NCI-H2107 treated with DMSO at 0.1 percent for 48 hours (cell line): ENCODE results near the gene TELO2.

Experiments
- DNase-seq: peaks from one replicate; lab custom pipeline; 2025; ENCODE audit not compliant: unreplicated experiment; lab: John Stamatoyannopoulos, UW

The TELO2 gene

DNA sequence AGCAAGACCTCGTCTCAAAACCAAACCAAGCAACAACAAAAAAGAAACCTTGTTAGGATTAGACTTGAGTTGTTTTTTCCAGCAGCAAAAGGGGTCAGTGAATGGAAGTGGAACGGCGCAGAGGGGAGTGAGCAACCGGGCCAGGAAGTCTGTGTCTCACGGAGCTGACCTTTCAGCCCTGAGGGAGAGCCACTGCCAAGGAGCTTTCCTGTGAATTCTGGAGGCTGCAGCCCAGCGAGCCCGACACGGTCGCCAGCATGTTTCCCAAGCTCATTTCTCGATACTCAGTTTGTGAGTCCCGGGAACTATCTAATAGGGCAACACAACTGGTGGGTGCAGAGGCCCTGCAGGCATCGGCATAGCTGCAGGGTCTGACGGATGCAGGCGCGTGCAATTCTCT is 19.6 kb downstream of the TELO2 start:
- DNase-seq, result no peak

DNA sequence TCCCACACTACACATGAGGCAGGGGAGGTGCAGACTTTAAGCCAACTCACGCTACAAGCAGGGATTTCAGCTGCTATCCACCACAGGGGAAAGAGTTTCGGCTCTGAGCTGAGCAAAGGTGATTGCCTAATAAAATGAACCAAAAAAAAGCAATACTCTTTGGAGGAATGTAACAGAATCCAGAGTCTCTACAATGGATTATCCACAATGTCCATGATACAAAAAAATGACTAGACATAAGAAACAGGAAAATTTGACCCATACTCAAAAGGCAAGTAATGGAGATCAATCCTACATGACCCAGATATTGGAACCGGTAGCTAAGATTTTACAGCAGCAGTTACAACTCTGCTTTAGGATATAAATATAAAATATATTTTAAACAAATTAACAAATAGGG is 21.3 kb downstream of the TELO2 start:
- DNase-seq, result no peak

DNA sequence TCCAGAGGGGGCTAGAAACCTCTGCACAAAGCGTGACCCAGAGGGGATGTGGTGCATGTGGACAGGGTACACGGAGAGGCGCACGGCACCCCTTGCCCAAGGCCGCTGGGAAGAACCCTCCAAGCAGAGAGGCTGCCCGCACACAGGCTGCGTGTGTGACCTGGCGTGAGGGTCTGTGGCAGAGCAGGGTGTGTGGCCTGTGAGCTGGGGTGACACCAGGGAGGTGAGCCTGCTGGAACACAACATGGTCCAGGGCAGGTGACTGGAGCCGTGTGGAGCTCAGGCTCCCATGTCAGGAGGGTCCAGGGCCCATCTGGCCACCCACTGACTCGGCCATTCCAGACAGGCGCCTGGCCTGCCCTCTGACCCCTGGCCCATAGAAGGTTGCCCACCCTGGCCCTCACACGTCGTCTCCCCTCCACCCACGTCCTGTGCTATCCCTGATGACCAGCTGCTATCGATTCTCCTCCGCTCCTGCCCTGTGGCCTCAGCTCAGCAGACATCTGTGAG is 25.5 kb downstream of the TELO2 start:
- no peak for DNase-seq

GRCh38 chr16:1519831-1520230 is 26.7 kb downstream of the TELO2 start:
- DNase-seq, result no peak

DNA sequence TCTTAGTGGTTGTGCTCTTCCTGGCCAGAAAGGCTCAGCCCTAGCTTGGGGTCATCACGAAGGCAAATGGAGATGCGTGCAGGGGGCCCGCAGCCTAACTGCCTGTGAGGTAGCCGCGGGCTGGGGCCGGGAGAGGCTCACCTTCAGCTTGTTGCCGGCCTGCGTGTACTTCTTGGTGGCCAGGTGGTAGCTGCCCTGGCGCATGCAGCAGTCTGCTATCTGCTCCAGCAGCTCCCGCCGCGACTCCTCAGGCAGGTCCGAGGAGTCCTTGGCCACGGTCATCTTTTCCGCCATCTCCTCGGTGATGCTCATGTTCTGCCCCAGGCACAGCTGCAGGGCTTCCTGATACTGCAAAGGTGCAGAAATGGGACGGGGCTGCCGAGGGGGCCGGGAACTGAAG is 27.3 kb downstream of the TELO2 start:
- DNase-seq, result no peak

GRCh38 chr16:1523581-1524245 is 30.6 kb downstream of the TELO2 start:
- no peak for DNase-seq

DNA sequence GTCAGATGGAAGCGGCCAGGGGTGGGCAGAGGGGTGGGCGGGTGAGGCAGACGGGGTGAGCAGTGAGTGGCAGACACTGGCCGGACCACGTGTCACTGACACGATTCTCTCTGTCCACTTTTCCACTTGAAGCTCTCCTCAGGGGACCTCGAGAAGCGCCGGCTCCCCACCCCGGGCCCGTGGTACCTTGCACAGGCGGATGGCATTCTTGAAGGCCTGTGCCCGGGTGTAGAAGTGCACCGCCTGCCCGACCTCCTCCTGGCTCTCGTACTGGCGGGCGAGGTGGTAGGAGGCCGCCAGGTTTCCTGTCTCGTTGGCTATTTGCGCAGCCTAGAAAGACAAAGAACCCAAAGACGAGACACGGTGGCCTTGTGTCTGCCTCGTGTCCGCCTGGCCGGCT is 31.2 kb downstream of the TELO2 start:
- no peak for DNase-seq

GRCh38 chr16:1525871-1526607 is 32.9 kb downstream of the TELO2 start:
- DNase-seq, result no peak

DNA sequence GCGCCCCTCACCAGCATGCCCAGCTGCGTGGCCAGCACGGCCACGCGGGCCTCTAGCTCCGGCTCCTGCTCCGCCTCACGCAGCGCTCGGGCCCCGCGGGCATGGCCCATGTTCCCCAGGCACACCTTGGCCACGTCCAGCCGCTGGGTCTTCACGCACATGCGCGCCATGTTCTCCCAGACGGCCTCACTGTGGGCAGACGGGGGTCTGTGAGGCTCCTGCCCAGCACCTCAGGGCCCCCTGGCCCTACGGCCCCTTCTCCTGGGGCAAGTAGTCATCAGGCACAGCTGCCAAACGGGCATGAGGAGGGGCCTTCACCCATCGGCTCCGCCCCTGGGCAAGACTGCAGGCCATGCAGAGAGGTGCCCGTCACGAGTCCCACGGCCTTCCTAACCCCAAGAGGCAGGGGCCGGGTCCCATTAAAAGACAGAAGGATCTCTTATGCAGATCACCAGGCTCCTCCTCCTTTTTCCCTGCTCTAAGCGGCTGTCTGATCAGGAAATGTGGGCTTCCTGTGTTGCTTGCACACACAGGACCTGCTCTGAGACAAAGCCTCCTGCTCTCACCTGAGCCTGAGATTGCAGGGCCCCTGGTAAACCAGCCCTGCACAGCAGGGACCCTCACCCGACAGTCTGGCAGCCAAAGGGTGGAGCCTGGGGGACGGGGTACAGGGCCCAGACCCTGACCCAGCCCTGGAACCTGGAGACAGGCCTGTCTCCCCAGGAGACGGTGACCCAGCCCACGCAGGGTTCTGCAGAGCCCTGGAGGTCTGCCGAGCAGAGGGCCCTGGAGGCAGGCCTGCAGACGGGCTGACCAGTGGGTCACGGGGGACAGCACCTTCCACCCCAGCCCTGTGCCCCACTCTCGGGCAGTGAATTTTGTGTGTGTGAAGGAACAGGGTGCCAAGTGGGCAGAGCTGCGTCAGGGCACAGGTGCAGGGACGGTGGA is 33.7 kb downstream of the TELO2 start:
- DNase-seq, result no peak

- no peak for DNase-seq
Measured at GRCh38 chr16:1527836-1528811, 35.0 kb downstream of the TELO2 start.

DNA sequence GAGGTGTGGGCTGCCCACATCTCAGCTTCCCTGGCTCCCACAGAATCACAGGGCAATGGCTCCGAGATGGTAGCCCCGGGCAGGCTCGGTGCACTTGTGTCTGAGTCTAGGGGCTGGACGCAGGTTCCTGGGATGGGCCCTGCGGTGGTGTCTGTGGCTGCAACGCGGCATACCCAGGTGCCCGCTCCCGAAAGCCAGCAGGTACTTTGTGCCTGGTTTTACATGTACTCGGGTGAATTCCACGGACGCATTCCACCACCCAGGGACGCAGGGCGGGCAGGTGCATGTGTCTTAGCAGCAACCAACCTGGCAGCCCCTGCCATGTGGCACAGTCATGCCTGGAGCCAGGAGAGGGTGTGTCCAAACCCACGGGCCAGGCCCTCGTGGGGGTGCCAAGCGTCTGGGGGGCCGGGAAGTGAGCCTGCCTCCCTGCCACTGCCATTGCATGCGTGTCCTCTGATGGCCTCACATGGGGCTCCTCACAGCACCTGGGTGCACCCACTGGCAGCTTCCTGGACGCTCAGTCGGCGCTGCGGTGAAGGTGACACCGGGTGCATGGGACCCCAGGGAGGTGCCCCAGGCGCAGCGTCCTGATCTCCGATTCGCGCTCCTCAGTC is 35.9 kb downstream of the TELO2 start:
- no peak for DNase-seq

GRCh38 chr16:1530349-1530882 is 37.3 kb downstream of the TELO2 start:
- no peak for DNase-seq

DNA sequence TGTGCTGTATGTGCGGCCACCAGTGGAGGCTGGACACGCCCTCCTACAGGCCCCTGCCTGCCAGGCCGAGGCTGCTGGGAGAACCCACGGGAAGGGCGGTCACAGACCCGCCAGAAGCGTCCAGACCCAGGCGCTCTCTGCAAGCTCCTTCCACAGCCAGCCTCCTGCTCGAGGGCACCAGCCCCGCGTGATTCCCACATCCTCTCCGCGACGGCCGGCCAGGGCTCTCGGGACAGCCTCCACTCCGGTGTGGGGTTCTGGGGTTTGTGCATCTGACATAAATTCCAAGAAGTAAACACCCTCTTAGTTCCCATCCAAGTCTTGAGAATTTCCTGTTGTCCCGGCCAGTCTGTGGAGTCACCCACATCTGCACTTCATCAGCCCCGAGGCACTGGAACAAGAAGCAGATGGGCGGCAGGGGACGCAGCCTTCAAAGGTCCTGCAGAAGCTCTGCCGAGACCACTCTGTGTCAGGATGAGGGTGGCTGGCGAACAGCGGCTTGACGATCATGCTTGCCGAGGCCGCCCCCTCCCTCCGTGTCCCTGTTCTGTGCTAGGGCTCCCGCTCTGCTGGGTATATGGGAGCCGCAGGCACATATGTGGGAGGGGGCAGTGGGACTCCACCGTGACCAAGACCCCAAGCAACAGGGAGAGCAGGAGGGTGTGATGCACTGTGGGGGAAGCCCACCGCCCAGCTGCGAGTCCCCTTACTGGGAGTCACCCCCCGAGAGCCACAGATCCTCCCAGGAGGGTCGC is 37.9 kb downstream of the TELO2 start:
- no peak for DNase-seq

DNA sequence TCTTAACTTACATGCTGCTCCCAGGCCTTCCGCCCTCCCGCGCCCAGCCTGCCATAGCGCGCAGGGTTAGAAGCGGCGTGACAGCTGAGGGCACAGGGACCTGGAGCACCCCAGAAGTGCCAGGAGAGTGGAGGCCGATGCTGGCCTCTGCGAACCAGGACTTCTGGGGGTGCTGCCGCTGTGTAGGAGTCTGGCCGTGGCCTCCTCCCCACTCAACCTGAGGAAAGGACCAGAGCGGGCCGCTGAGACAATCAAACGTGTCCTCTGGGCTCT is 38.4 kb downstream of the TELO2 start:
- no peak for DNase-seq

DNA sequence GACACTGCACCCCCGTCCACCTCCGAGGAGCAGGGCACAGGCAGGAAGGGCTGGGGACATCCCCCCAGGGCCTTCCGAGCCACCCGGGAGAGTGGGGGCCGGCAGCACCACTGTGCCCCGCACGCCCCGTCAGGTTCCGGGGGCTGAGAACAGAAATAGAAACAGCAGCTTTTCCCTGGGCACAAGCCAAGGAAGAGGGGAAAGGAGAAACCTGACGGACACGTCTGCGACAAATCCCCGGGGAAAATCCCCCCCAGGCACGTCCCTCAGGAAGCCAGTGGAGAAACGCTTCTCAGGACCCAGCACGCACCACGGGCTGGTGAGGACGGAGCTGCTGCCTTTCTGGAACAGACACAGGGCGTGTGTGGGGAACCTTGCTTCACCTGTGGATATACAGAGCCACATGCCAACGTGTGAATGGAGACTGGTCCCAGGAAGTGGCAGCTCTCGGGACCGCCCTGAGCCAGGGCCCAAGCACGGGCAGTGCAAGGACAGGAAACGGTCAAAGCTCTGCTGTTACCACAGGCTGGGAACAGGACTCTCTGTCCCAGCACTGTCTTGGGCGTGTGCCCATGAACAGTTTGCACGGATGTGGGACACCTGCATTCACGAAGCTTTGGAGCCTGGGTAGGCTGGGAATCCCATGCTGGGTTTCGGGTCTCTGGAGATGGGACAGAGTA is 39.1 kb downstream of the TELO2 start:
- no peak for DNase-seq

DNA sequence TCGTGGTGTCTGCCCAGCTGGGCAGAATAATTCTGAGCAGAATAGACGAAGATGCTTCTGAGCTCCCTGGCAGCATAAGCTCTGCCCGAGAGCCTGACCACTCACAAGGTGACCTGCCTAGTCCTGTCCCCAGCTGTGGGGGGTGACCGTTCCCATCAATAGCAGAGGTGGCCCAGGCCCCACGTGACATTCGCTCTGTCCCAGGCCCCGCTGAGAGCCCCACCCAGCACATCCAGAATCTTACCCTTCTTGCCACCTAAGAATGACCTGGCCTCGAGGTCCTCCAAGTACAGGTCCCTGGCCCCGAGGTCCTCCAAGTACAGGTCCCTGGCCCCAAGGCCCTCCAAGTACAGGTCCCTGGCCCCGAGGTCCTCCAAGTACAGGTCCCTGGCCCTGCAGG is 39.6 kb downstream of the TELO2 start:
- DNase-seq, result no peak

- DNase-seq, result no peak
Measured at GRCh38 chr16:1533443-1533951, 40.3 kb downstream of the TELO2 start, which contains the start of gene TMEM204. Gene TMEM204 (plus strand): TSS chr16:1533666. CDS start chr16:1534276, 610 bp downstream.
